HG02610 (cell line): ENCODE measurements around the gene MRGPRF.
"Not testable (repeated sequence)": the region's sequence is repeated elsewhere in the genome, so short reads cannot be mapped to it uniquely, and the experiment has no call there.

Experiments used
- ATAC-seq: cut with Tn5 transposase; IDR thresholded peaks from one replicate; pipeline ENCODE4 v1.9.1; 2021; ENCODE audit warnings: mild to moderate bottlenecking, moderate library complexity; ENCODE audit not compliant: unreplicated experiment

The MRGPRF gene

GRCh38 chr11:69004411-69005182 is 8.4 kb downstream of the MRGPRF start:
- ATAC-seq: no peak

- ATAC-seq: no peak
Observed at GRCh38 chr11:69003866-69004367, 9.1 kb downstream of the MRGPRF start.

GRCh38 chr11:69003301-69003865 is 9.7 kb downstream of the MRGPRF start:
- no peak for ATAC-seq

- ATAC-seq: no peak
Observed at GRCh38 chr11:69002570-69003231, 10.3 kb downstream of the MRGPRF start.

- ATAC-seq: no peak
Observed at GRCh38 chr11:69002110-69002569, 10.9 kb downstream of the MRGPRF start.

GRCh38 chr11:69001243-69002081 is 11.6 kb downstream of the MRGPRF start:
- ATAC-seq: no peak

GRCh38 chr11:69000831-69001242 is 12.2 kb downstream of the MRGPRF start:
- ATAC-seq: no peak

GRCh38 chr11:69000391-69000790 is 12.7 kb downstream of the MRGPRF start:
- no peak for ATAC-seq

- ATAC-seq: not testable (repeated sequence)
Observed at GRCh38 chr11:68999748-69000355, 13.2 kb downstream of the MRGPRF start.

- no peak for ATAC-seq
Observed at GRCh38 chr11:68999093-68999747, 13.8 kb downstream of the MRGPRF start.

GRCh38 chr11:68998390-68998911 is 14.6 kb downstream of the MRGPRF start:
- no peak for ATAC-seq

- ATAC-seq: no peak
Observed at GRCh38 chr11:68997995-68998348, 15.1 kb downstream of the MRGPRF start.

GRCh38 chr11:68997124-68997994 is 15.7 kb downstream of the MRGPRF start:
- no peak for ATAC-seq

- no peak for ATAC-seq
Observed at GRCh38 chr11:68996376-68997123, 16.5 kb downstream of the MRGPRF start.

GRCh38 chr11:68994894-68995285 is 18.2 kb downstream of the MRGPRF start:
- no peak for ATAC-seq

GRCh38 chr11:68994161-68994893 is 18.7 kb downstream of the MRGPRF start:
- ATAC-seq: no peak

- ATAC-seq: no peak
Observed at GRCh38 chr11:68993546-68993945, 19.5 kb downstream of the MRGPRF start.
